Measurements from ENCODE around the gene PRR5L. TPM values are rescaled to one million over a fixed set of nuclear protein-coding genes. Genes with fewer than 3 reads are reported as not detected.

Gene PRR5L, protein sequence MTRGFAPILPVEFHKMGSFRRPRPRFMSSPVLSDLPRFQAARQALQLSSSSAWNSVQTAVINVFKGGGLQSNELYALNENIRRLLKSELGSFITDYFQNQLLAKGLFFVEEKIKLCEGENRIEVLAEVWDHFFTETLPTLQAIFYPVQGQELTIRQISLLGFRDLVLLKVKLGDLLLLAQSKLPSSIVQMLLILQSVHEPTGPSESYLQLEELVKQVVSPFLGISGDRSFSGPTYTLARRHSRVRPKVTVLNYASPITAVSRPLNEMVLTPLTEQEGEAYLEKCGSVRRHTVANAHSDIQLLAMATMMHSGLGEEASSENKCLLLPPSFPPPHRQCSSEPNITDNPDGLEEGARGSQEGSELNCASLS
- 12.3 and 14.1 TPM in 2 replicates for polyA plus RNA-seq (2013)

DNA sequence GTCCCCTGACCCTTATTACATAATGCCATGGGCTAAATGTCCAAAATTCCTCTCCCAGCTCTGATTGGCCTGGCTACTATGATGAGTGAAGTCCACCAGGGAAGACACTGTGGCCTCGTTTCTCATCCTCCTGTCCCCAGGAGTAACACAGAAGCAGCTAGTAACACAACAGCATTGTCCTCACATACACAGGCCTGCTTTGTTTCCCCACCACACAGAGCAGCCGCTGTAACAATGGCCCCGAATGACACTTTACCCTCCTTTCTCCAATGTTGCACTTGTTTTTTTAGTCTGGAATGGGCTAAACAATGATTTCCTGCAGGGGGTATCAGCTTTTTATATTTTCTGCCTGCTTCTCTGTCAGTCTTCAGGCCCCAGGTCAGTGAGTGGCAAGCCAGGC is at the start of gene PRR5L:
PRR5L (plus strand) TSS at position 363 of the 400 bp plus-strand sequence. CDS start 104,834 bp downstream, outside the sequence.
- WGBS (ENCODE audit: extremely low coverage, insufficient coverage, insufficient read length): no CpG with 5 or more reads among the region's 3 CpGs
- Histone ChIP-seq H3K4me3 (ENCODE audit: low read depth, low read length) (no peak within 1 kb of the TSS), H3K27ac (ENCODE audit: low read depth, low read length) (no peak within 1 kb of the TSS), H3K36me3 (ENCODE audit: control insufficient read depth in 1 of 2, insufficient read depth in 2 of 2, low read length in 2 of 2) (no peaks in the 10 kb centered on the region), H2BK120ac (ENCODE audit: insufficient read depth, low read length, poor library complexity) (no peak within 1 kb of the TSS), H2AFZ (ENCODE audit: insufficient read depth, low read length, poor library complexity) (no peak within 1 kb of the TSS), H4K91ac (ENCODE audit: low read depth, low read length) (no peak within 1 kb of the TSS), H2BK12ac (ENCODE audit: low read length) (no peak within 1 kb of the TSS), H3K9me3 (ENCODE audit: insufficient read depth, low read depth, low read length) (peaks cover 1% of the 10 kb centered on the region), H2BK5ac (ENCODE audit: low read depth, low read length, poor library complexity) (no peak within 1 kb of the TSS), H3K14ac (ENCODE audit: low read length) (no peak within 1 kb of the TSS), H3K4me1 (ENCODE audit: control insufficient read depth in 1 of 2, insufficient read depth in 2 of 2, low read length in 2 of 2) (no peaks in the 10 kb centered on the region), H3K23ac (ENCODE audit: low read length) (no peak within 1 kb of the TSS), H4K12ac (ENCODE audit: low read depth, low read length) (no peak within 1 kb of the TSS), H4K8ac (ENCODE audit: low read depth, low read length) (no peak within 1 kb of the TSS), H3K27me3 (ENCODE audit: insufficient read depth, low read length) (no peaks in the 10 kb centered on the region), H3K18ac (ENCODE audit: low read length) (no peak within 1 kb of the TSS), H3K9ac (ENCODE audit: low read length) (no peak within 1 kb of the TSS), H3K79me1 (ENCODE audit: low read length) (no peaks in the 10 kb centered on the region), H2AK5ac (ENCODE audit: low read length) (no peak within 1 kb of the TSS), H3K79me2 (ENCODE audit: control insufficient read depth, insufficient read depth, low read length, poor library complexity) (no peaks in the 10 kb centered on the region), H3K4me2 (ENCODE audit: low read length) (no peak within 1 kb of the TSS), H3K4ac (ENCODE audit: low read depth, low read length) (no peak within 1 kb of the TSS)
- DNase-seq: no peak

DNA sequence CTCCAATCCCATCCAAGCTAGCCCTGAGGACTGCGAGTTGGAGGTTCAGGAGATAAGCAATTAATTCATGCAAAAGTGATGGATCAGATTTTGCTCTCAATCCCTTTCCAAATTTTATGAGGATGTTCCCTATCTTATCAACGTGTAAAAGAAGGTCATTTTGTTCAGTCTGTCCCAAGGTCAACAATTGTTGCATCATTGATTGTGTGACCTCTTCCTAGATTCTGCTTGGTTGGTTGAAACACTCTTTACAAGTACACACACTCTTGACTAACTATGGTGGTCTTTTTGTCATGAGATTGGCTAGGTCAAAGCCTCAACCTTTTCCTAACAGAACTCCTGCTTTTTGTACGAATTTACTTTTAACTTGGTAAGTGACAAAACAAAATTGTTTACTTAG is 48.6 kb upstream of the PRR5L start:
- no peak overlapping the region for H3K18ac ChIP-seq (ENCODE audit: low read length)
- H3K4me2 ChIP-seq (ENCODE audit: low read length): no peak overlapping the region
- no peak overlapping the region for H2BK12ac ChIP-seq (ENCODE audit: low read length)
- no peaks in the 10 kb centered on the region for H3K79me2 ChIP-seq (ENCODE audit: control insufficient read depth, insufficient read depth, low read length, poor library complexity)
- WGBS (ENCODE audit: extremely low coverage, insufficient coverage, insufficient read length): no CpG with 5 or more reads among the region's 3 CpGs
- no peak overlapping the region for H4K12ac ChIP-seq (ENCODE audit: low read depth, low read length)
- no peak overlapping the region for H4K91ac ChIP-seq (ENCODE audit: low read depth, low read length)
- no peak overlapping the region for H2AFZ ChIP-seq (ENCODE audit: insufficient read depth, low read length, poor library complexity)
- H3K4ac ChIP-seq (ENCODE audit: low read depth, low read length): no peak overlapping the region
- no peaks in the 10 kb centered on the region for H3K79me1 ChIP-seq (ENCODE audit: low read length)
- H3K9ac ChIP-seq (ENCODE audit: low read length): no peak overlapping the region
- H3K14ac ChIP-seq (ENCODE audit: low read length): no peak overlapping the region
- H3K23ac ChIP-seq (ENCODE audit: low read length): no peak overlapping the region
- H2BK120ac ChIP-seq (ENCODE audit: insufficient read depth, low read length, poor library complexity): no peak overlapping the region
- no peak overlapping the region for H4K8ac ChIP-seq (ENCODE audit: low read depth, low read length)
- no peak overlapping the region for H3K4me3 ChIP-seq (ENCODE audit: low read depth, low read length)
- H3K27me3 ChIP-seq (ENCODE audit: insufficient read depth, low read length): no peaks in the 10 kb centered on the region
- peaks cover 0 to 3% of the 10 kb centered on the region in 2 experiments for H3K4me1 ChIP-seq (ENCODE audit: control insufficient read depth in 1 of 2, insufficient read depth in 2 of 2, low read length in 2 of 2)
- no peak overlapping the region for H2BK5ac ChIP-seq (ENCODE audit: low read depth, low read length, poor library complexity)
- no peak overlapping the region for H3K27ac ChIP-seq (ENCODE audit: low read depth, low read length)
- H2AK5ac ChIP-seq (ENCODE audit: low read length): no peak overlapping the region
- no peak for DNase-seq
- H3K36me3 ChIP-seq (ENCODE audit: control insufficient read depth in 1 of 2, insufficient read depth in 2 of 2, low read length in 2 of 2): no peaks in the 10 kb centered on the region
- peaks cover 1% of the 10 kb centered on the region for H3K9me3 ChIP-seq (ENCODE audit: insufficient read depth, low read depth, low read length)

DNA sequence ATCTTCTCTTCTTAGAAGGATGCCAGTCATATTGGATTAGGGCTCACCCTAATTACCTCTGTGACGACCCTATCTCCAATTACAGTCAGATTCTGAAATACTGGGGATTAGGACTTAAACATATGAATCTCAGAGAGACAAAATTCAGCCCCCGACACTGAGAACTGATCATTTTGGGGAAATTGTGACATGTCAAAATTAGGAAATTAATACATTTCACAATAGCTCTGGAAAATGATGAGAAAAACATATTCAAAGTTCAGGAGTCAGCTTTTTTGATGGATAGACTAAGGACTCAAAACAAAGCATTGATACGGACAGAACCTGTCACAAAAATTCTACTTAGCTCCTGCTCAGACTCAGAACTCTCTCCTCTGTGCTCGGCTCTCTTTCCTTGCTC is 47.7 kb upstream of the PRR5L start:
- Histone ChIP-seq H4K12ac (ENCODE audit: low read depth, low read length) (no peak overlapping the region), H3K4ac (ENCODE audit: low read depth, low read length) (no peak overlapping the region), H3K4me2 (ENCODE audit: low read length) (no peak overlapping the region), H2AFZ (ENCODE audit: insufficient read depth, low read length, poor library complexity) (no peak overlapping the region), H3K79me2 (ENCODE audit: control insufficient read depth, insufficient read depth, low read length, poor library complexity) (no peaks in the 10 kb centered on the region), H3K4me3 (ENCODE audit: low read depth, low read length) (no peak overlapping the region), H2AK5ac (ENCODE audit: low read length) (no peak overlapping the region), H4K8ac (ENCODE audit: low read depth, low read length) (no peak overlapping the region), H3K23ac (ENCODE audit: low read length) (no peak overlapping the region), H3K27ac (ENCODE audit: low read depth, low read length) (no peak overlapping the region), H3K79me1 (ENCODE audit: low read length) (no peaks in the 10 kb centered on the region), H2BK120ac (ENCODE audit: insufficient read depth, low read length, poor library complexity) (no peak overlapping the region), H4K91ac (ENCODE audit: low read depth, low read length) (no peak overlapping the region), H3K36me3 (ENCODE audit: control insufficient read depth in 1 of 2, insufficient read depth in 2 of 2, low read length in 2 of 2) (no peaks in the 10 kb centered on the region), H3K27me3 (ENCODE audit: insufficient read depth, low read length) (no peaks in the 10 kb centered on the region), H3K9ac (ENCODE audit: low read length) (no peak overlapping the region), H3K18ac (ENCODE audit: low read length) (no peak overlapping the region), H3K9me3 (ENCODE audit: insufficient read depth, low read depth, low read length) (no peaks in the 10 kb centered on the region), H3K14ac (ENCODE audit: low read length) (no peak overlapping the region), H2BK12ac (ENCODE audit: low read length) (no peak overlapping the region), H3K4me1 (ENCODE audit: control insufficient read depth in 1 of 2, insufficient read depth in 2 of 2, low read length in 2 of 2) (peaks cover 0 to 3% of the 10 kb centered on the region in 2 experiments), H2BK5ac (ENCODE audit: low read depth, low read length, poor library complexity) (no peak overlapping the region)
- no CpG with 5 or more reads among the region's 4 CpGs for WGBS (ENCODE audit: extremely low coverage, insufficient coverage, insufficient read length)
- DNase-seq: no peak

DNA sequence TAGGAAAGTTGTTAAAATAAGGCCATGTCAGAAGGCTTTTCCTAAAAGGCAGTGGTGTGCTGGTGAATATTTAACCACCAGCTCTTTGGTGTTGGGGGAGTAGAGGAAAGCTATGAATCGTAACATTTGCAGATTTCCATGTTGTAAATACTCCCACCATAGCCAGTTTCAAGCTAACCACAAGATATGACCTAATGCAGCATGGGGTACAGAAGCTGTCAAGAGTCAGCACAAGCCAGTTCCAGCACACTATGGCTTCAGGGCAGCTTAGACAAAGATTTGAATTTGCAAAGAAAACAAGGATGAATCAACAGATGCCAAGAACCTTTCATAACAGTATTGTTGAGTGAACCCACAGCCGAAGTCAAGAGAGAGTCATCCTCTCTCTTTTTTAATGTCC is 46.8 kb upstream of the PRR5L start:
- Histone ChIP-seq H3K4me3 (ENCODE audit: low read depth, low read length) (no peak overlapping the region), H3K4me1 (ENCODE audit: control insufficient read depth in 1 of 2, insufficient read depth in 2 of 2, low read length in 2 of 2) (peaks cover 0 to 3% of the 10 kb centered on the region in 2 experiments), H3K14ac (ENCODE audit: low read length) (no peak overlapping the region), H3K23ac (ENCODE audit: low read length) (no peak overlapping the region), H3K36me3 (ENCODE audit: control insufficient read depth in 1 of 2, insufficient read depth in 2 of 2, low read length in 2 of 2) (no peaks in the 10 kb centered on the region), H3K79me2 (ENCODE audit: control insufficient read depth, insufficient read depth, low read length, poor library complexity) (no peaks in the 10 kb centered on the region), H2AFZ (ENCODE audit: insufficient read depth, low read length, poor library complexity) (no peak overlapping the region), H4K91ac (ENCODE audit: low read depth, low read length) (no peak overlapping the region), H2BK12ac (ENCODE audit: low read length) (no peak overlapping the region), H3K27me3 (ENCODE audit: insufficient read depth, low read length) (no peaks in the 10 kb centered on the region), H3K27ac (ENCODE audit: low read depth, low read length) (no peak overlapping the region), H3K18ac (ENCODE audit: low read length) (no peak overlapping the region), H3K79me1 (ENCODE audit: low read length) (no peaks in the 10 kb centered on the region), H4K8ac (ENCODE audit: low read depth, low read length) (no peak overlapping the region), H4K12ac (ENCODE audit: low read depth, low read length) (no peak overlapping the region), H2BK120ac (ENCODE audit: insufficient read depth, low read length, poor library complexity) (no peak overlapping the region), H3K9me3 (ENCODE audit: insufficient read depth, low read depth, low read length) (no peaks in the 10 kb centered on the region), H3K9ac (ENCODE audit: low read length) (no peak overlapping the region), H2BK5ac (ENCODE audit: low read depth, low read length, poor library complexity) (no peak overlapping the region), H3K4me2 (ENCODE audit: low read length) (no peak overlapping the region), H2AK5ac (ENCODE audit: low read length) (no peak overlapping the region), H3K4ac (ENCODE audit: low read depth, low read length) (no peak overlapping the region)
- WGBS (ENCODE audit: extremely low coverage, insufficient coverage, insufficient read length): no CpG with 5 or more reads among the region's 2 CpGs
- DNase-seq: no peak

Measured in trophoblast cell (in vitro differentiated cells and primary cell).